ENCODE results near the gene NWD2. TPM values are rescaled to one million over a fixed set of nuclear protein-coding genes. Genes with fewer than 3 reads are reported as not detected.

Gene NWD2
- total RNA-seq, 1 donor from 2014 or later = 0.49 TPM

GRCh38 chr4:37465296-37465695 lies 220.8 kb downstream of the NWD2 start:
- Histone ChIP-seq H3K27ac (no peak overlapping the region), H3K9me3 (no peaks in the 10 kb centered on the region), H3K27me3 (no peaks in the 10 kb centered on the region), H3K36me3 (no peaks in the 10 kb centered on the region), H3K4me1 (no peaks in the 10 kb centered on the region), H3K4me3 (no peak overlapping the region)
- TF ChIP-seq POLR2AphosphoS5 (IDR thresholded peaks at IDR 0.05; ENCODE audit: insufficient read depth in 1 of 2, low read depth in 1 of 2) (no peak), POLR2A (IDR thresholded peaks at IDR 0.05) (no peak), CTCF (IDR thresholded peaks at IDR 0.05) (no peak)
- no peak for DNase-seq (ENCODE audit: extremely low spot score in 2 of 2)
- intact Hi-C loops (cut with DNase I) = no loop called here

GRCh38 chr4:37465845-37466244 lies 221.3 kb downstream of the NWD2 start:
- no peaks in the 10 kb centered on the region for H3K27me3 ChIP-seq
- no peak overlapping the region for H3K4me3 ChIP-seq
- no peaks in the 10 kb centered on the region for H3K9me3 ChIP-seq
- intact Hi-C loops (cut with DNase I) = no loop called here
- H3K36me3 ChIP-seq = no peaks in the 10 kb centered on the region
- TF ChIP-seq POLR2AphosphoS5 (IDR thresholded peaks at IDR 0.05; ENCODE audit: insufficient read depth in 1 of 2, low read depth in 1 of 2) = no peak
- no peak for TF ChIP-seq POLR2A (IDR thresholded peaks at IDR 0.05)
- no peak for TF ChIP-seq CTCF (IDR thresholded peaks at IDR 0.05)
- DNase-seq (ENCODE audit: extremely low spot score in 2 of 2) = no peak
- no peaks in the 10 kb centered on the region for H3K4me1 ChIP-seq
- H3K27ac ChIP-seq = no peak overlapping the region

GRCh38 chr4:37467223-37467622 lies 222.7 kb downstream of the NWD2 start:
- H3K27ac ChIP-seq = no peak overlapping the region
- H3K36me3 ChIP-seq = no peaks in the 10 kb centered on the region
- no peak for TF ChIP-seq CTCF (IDR thresholded peaks at IDR 0.05)
- no peak for TF ChIP-seq POLR2A (IDR thresholded peaks at IDR 0.05)
- TF ChIP-seq POLR2AphosphoS5 (IDR thresholded peaks at IDR 0.05; ENCODE audit: insufficient read depth in 1 of 2, low read depth in 1 of 2) = no peak
- DNase-seq (ENCODE audit: extremely low spot score in 2 of 2) = no peak
- H3K4me3 ChIP-seq = no peak overlapping the region
- H3K4me1 ChIP-seq = no peaks in the 10 kb centered on the region
- H3K9me3 ChIP-seq = no peaks in the 10 kb centered on the region
- H3K27me3 ChIP-seq = no peaks in the 10 kb centered on the region
- intact Hi-C loops (cut with DNase I) = no loop called here

GRCh38 chr4:37467824-37468223 lies 223.3 kb downstream of the NWD2 start:
- Histone ChIP-seq H3K9me3 (no peaks in the 10 kb centered on the region), H3K4me1 (no peaks in the 10 kb centered on the region), H3K36me3 (no peaks in the 10 kb centered on the region), H3K27me3 (no peaks in the 10 kb centered on the region), H3K27ac (no peak overlapping the region), H3K4me3 (no peak overlapping the region)
- DNase-seq (ENCODE audit: extremely low spot score in 2 of 2) = no peak
- intact Hi-C loops (cut with DNase I) = no loop called here
- TF ChIP-seq CTCF (IDR thresholded peaks at IDR 0.05) (no peak), POLR2A (IDR thresholded peaks at IDR 0.05) (no peak), POLR2AphosphoS5 (IDR thresholded peaks at IDR 0.05; ENCODE audit: insufficient read depth in 1 of 2, low read depth in 1 of 2) (no peak)

- DNase-seq (ENCODE audit: extremely low spot score in 2 of 2) = no peak
- no peaks in the 10 kb centered on the region for H3K9me3 ChIP-seq
- intact Hi-C loops (cut with DNase I) = no loop called here
- no peaks in the 10 kb centered on the region for H3K27me3 ChIP-seq
- no peaks in the 10 kb centered on the region for H3K36me3 ChIP-seq
- TF ChIP-seq CTCF (IDR thresholded peaks at IDR 0.05) = no peak
- TF ChIP-seq POLR2A (IDR thresholded peaks at IDR 0.05) = no peak
- no peak for TF ChIP-seq POLR2AphosphoS5 (IDR thresholded peaks at IDR 0.05; ENCODE audit: insufficient read depth in 1 of 2, low read depth in 1 of 2)
- H3K4me1 ChIP-seq = no peaks in the 10 kb centered on the region
- no peak overlapping the region for H3K27ac ChIP-seq
- H3K4me3 ChIP-seq = no peak overlapping the region
Measured at GRCh38 chr4:37469286-37469685, 224.7 kb downstream of the NWD2 start.

Data from vagina (tissue), 2 donors.